ENCODE results near the gene ACVRL1.
"Not testable (repeated sequence)": the region's sequence is repeated elsewhere in the genome, so short reads cannot be mapped to it uniquely, and the experiment has no call there.

Gene ACVRL1

DNA sequence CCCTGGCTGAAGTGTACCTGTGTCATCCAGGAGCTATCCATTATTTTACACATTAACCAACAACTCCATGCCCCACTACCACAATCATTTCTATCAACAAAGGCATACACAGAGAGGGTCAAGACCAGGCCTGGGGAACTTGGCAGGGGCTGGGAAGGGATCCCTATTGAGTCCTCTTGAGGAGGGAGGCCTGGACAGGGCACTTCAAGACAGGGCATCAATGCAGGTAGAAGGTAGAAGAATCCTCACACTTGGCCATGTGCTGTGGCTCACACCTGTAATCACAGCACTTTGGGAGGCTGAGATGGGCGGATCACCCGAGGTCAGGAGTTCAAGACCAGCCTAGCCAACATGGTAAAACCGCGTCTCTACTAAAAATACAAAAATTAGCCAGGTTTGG, 32.8 kb upstream of the ACVRL1 start:
- no peak for DNase-seq

DNA sequence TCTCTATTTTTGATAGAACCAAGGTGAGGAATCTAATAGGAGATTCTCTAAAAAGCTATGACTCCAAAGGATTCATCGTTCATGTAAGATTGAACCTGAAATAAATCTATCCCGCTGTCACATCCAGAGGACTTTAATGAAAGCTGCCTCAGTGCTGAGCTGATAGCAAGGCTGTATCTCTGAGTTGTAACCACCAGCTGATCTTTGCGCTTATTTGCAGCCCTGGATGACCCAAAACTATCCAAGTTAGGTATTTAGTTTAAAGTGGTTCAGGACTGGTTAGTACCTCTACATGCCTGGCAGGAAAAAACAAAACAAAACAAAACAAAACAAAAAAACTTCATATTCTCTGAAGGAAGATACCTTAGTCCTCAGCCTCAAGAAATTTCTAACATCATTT, 28.2 kb upstream of the ACVRL1 start:
- no peak for DNase-seq

DNA sequence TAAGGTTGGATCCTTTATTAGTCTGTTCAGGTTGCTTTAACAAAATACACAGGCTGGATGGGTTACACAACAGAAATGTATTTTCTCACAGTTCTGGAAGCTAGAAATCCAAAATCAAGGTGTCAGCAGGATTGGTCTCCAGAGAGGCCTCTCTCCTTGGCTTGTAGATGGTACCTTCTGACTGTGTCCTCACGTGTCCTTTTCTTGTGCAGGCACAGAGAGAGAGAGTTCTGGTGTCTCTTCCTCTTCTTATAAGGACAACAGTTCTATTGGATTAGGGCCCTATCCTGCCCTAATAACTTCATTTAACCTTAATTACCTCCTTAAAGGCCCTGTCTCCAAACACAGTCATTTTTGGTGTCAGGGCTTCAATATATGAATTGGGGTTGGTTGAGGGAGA, 24.0 kb upstream of the ACVRL1 start:
- no peak for DNase-seq

DNA sequence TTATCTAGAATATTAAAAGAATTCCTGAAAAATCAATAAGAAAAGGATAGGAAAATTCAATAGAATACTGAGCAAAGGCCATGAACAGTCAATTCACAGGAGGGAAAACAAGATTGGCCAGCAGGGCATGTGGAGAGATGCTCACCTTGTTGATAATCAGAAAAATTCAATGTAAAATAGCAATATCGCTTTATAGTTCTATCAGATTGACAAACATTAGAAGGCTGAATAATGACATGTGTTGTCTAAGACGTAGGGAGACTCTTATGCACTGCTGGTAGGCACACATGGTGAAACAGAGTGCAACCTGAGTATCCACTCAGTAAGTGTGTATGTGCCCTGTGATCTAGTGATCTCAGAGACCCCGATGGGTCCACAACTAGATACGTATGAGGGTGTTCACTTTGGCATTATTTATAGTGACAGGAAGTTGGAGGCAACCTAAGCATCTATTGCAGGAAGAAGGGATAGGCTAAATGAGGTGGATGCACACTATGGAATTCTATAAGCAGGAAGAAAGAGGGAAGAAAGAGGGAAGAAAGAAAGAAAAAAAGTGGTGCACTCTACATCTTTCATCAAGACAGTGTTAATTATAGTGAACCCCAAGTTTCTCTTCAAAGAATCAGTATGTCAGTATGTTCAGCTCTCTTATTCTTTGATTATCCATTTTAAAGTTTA, 23.2 kb upstream of the ACVRL1 start:
- no peak for DNase-seq

DNA sequence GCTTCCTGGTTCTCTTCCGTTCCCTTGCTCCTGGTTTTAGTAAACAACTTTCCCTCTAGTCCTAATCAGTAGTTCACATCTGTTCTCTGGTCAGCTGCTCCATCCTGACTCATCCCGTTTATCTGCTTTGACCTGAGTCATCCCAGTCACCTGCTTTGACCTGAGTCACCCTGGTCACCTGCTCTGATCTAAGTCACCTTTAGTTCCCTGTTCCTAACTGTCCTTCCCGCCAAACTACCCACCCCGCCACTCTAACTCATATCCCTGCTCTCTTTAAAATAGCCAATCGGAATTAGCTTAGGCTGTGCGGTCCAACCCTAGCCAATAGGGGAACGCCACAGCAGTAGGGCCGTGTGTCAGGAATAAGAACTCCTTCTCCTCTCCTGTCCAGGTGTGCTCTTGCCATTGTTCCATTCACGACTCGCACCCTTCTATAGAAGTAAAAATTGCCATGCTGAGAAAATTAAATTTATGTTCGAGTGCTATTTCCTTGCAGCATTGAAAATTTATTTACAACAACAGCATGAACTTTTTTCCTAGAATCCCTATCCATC, 22.6 kb upstream of the ACVRL1 start:
- DNase-seq, result no peak

DNA sequence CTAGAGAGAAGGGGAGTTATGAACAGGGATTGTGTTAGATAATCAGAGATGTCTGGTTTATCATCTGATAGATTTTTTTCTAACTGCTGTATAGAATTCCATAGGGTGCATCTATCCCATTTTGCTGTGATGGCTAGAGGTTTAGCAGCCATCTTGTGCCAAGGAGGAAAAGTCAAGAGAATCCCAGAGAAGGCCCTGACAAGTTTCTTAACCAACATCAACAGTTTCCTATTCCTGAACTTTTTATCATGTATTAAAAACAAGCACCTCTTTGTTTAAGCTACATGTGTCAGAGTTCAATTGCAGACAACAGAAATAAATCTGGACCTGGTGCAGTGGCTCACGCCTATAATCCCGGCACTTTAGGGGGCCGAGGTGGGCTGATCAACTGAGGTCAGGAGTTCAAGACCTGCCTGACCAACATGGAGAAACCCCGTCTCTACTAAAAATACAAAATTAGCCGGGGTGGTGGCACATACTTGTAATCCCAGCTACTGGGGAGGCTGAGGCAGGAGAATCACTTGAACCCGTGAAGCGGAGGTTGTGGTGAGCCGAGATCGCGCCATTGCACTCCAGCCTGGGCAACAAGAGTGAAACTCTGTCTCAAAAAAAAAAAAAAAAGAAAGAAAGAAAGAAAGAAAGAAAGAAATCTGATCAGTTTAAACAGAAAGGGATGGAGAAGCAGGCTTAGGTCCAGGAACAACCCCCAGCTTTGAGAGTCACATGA, 21.8 kb upstream of the ACVRL1 start:
- DNase-seq, result not testable (repeated sequence)

DNA sequence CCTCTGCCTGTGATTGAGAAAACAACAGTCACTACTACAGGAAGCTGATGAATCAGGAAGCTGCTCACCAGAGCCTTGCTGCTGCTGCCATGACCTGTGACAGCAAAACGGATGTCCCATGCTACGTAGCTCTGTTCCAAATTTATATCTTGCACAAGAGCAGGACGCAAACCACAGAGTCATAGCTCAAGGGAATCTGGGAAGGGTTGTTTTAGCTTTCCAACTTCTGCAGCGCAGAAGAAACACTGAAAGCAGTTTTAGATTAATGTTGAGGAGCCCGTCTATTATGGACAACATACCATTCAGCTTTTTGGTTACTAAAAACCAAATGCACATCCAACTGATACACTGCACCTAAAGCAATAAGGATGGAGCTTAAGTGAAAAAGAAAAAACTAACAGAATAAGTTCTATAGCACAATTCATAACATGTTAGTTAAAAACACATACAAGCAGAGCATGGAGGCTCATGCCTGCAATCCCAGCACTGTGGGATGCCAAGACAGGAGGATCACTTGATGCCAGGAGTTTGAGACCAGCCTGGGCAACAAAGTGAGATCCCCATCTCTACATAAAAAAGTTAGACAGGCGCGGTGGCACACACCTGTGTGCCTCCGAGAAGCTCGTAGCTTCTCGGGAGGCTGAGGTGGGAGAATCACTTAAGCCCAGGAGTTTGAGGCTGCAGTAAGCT, 21.1 kb upstream of the ACVRL1 start:
- no peak for DNase-seq

DNA sequence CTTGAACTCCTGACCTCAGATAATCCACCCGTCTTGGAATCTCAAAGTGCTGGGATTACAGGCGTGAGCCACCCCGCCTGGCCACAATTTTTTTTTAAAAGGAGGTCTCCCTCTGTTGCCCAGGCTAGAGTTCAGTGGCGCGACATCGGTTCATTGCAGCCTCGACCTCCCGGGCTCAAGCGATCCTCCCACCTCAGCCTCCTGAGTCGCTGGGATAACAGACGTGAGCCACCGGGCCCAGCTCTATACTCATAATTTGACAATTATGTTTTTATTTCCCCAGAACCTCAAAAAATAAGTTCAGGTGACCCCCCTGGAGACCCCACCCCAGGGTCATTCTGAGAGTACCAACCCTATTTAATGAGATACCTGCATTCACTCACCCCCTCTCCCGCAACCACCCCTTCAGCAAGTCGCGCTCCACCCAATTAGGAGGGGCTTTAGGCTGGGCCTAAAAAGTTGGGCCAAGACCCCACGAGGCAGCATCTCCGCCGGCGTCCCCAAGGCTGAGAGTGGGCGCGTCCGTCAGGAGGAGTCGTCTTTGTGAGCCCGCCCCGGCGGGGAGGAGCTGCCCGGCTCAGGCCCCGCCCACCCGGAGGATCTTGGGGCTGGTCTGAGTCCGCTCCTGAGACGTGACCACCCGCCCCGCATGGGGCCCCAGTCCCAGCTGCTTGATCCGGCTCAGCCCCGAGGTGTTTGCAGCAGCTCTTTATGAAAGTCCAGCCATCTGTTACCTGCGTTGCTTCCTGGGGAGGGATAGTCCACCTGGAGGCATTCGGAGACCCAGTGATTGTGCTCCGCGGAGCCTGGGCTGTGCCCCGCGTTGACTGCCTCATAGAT, 19.6 kb upstream of the ACVRL1 start, which contains the start of gene ANKRD33:
Gene ANKRD33 (plus strand): TSS at position 628 of the 840 bp plus-strand sequence. CDS start 84 bp downstream, at position 712.
- DNase-seq, result no peak

DNA sequence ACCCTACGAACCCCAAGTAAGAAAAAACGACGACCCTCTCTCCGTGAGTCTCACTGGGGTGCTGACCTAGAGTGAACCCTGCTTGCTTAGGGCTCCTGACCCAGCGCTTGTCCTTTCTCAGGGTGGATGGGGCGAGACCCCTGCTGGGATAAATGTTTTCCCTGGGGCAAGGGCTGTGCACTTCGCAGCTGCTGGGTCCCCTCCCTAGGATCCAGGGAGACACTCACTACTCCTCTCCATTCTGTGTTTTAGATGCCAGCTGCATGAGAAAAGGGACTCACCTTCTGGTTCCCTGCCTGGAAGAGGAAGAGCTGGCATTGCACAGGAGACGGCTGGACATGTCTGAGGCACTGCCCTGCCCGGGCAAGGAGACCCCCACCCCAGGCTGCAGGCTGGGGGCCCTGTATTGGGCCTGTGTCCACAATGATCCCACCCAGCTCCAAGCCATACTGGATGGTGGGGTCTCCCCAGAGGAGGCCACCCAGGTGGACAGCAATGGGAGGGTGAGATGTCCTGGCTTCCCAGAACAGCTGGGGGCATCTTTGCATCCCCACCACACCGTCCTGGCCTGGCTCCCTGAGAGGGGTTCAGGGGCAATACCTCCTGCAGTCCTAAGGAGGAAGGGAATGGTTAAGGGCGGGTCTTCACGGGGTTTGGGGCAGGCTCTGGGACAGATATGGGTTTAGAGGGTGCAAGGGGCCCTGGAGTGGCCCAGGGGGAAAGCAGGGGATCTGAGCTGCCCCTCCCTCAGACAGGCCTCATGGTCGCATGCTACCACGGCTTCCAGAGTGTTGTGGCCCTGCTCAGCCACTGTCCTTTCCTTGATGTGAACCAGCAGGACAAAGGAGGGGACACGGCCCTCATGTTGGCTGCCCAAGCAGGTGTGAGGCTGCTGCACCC, 18.7 kb upstream of the ACVRL1 start:
- no peak for DNase-seq

DNA sequence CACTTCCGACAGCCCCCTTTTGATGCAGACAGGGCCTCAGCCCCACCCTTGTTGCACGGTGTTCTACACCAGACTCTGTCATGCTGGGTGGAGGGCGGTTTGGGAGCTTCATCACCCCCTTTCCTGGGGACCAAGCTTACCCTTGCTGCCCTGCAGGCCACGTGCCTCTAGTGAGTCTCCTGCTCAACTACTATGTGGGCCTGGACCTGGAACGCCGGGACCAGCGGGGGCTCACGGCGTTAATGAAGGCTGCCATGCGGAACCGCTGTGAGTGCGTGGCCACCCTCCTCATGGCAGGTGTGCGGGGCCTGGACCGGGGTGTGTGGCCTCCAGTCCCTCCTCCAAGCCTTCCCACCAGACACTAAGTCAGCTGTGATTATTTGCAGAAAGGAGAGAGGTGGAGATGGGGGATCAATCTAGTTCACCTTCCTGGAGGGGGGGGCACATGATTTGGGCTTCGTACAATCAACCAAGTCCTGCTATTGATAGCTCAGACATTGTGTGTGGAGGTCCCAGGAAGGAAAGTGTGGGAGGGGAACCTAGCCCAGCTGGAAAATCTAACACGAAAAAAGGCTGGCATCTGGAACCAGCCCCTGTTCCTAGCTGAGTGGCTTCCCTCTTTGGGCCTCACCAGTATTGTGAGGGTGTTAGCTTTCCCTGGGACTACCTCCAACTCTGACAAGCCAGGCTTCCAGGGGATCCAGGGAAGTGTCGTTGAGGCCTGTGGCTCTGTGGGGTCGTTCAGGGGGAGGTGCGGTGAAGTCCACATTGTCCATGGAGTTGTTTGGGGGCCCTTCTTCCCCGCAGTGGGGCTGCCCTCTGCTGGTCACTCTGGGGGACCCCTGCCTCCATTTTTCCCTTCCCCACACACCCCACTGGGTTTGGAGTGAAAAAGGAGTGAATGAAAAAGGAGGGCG, 17.8 kb upstream of the ACVRL1 start:
- no peak for DNase-seq

DNA sequence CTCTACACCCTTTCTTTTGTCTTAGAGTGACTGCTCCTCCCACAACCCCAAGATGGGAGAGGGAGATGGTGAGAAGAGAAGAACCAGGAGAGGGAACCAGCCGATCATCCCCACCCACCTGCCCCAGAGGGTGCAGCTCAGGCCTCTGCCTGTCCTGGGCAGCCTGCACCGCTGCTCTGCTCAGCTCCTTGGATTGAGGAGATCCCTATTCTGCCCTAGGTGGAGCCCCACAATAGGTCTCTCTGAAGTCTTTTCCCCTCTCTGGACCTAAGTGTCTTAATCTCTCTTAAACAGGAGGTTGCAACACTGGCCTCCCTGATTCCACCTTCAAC, 17.2 kb upstream of the ACVRL1 start:
- DNase-seq, result no peak

DNA sequence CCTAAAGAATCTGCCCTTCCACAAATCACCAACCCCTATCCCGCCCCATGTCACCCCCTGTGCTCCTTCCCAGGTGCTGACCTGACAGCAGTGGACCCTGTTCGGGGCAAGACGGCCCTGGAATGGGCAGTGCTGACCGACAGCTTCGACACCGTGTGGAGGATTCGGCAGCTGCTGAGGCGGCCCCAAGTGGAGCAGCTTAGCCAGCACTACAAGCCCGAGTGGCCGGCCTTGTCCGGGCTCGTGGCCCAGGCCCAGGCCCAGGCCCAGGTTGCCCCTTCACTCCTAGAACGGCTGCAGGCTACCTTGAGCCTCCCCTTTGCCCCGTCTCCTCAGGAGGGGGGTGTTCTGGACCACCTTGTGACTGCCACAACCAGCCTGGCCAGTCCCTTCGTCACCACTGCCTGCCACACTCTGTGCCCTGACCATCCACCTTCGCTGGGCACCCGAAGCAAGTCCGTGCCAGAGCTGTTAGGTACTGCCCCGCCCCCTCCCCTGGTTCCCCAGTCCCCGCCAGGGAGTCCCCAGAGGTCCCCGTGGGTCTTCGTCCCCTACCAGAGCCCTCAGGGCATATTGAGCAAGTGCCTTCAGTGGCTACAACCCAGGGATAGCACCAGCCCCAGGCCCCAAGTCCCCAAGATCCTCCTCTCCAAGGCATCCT, 16.7 kb upstream of the ACVRL1 start:
- DNase-seq, result no peak

DNA sequence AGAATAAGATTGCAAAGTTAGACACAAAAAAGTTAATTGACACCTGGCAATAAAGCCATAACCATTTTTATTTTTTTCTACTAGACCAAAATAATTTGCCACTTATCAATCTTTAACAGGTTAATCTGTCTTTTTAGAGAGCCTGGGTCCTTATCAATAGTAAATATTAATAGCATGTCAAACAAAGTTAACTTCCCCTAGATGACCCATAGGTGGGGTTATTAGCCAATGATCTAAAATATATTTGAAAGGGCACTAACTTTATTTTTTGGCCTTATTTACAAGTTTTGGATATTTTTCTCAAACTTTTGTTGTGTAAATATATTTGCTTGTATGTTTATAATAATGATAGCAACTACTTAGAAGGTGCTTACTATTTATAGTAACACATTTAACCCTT, 15.5 kb upstream of the ACVRL1 start:
- no peak for DNase-seq

DNA sequence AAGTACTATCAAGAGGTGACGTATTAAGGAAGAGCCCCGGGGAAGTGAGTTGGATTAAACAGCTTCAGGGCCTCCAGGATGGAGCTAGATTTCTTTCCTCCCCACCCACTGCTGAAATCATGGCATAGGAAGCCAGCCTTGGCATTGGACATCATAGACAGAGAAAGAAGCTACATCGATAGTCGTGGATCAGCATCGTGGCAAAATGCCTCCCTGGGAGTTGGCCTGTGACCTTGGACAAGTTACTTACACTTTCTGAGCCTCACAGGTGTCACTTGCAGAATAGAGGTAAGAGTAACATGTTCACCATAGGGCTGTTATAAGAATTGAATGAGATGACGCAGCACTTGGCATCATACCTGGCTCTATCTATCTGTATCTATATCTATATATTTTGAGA, 13.5 kb upstream of the ACVRL1 start:
- DNase-seq, result no peak

DNA sequence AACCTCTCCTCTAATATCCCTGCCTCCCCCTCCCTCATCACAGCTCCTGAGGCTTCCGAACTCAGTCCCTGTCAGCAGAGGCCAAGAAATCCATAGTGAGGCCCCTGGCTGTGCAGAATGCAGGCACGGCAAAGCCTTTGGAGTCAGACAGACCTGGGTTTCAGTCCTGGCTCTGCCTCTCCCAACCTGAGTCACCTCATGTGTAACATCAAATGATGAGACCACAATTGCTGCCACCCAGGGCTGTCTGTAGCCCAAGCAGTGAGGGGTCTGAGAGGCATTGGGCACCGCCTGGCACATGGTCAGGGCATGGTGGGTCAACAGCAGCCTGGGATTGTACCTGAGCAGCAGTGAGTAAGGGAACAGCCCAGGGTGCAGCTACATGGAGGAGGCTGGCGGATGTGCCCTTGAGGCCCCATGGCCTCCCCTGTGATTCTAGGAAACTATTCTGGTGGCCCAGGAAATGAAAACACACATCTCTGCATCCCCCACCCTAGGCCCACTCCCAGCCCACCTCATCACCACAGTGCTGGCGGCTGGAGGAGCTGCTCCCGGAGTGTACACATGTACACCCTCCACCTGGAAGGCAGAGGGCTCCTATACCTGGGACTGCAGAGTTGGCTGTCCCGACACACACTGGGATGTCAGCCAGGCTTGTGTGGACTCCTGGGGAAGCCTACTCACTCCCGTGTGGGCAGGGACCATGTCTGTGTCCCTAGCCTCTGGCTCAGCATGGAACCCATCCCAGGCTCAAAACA, 11.7 kb upstream of the ACVRL1 start:
- DNase-seq, result no peak

DNA sequence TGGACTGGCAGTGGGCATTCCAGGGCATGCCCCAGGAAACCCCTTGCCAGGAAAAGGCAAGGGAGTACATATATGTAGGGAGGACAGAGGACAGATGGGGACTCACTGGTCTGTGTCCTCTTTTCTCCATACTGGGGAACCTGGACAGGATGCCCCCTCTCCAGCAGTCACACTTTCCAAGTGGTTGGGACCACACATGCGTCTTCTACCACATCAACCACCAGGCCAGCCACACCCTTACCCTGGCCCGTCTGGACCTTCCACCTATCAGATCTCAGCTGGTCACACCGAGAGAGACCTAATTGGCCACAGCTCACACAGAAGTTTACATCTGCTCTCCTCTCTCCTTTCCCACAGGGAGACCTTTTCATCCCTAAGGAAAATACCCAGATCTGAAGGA, 11.1 kb upstream of the ACVRL1 start:
- no peak for DNase-seq

DNA sequence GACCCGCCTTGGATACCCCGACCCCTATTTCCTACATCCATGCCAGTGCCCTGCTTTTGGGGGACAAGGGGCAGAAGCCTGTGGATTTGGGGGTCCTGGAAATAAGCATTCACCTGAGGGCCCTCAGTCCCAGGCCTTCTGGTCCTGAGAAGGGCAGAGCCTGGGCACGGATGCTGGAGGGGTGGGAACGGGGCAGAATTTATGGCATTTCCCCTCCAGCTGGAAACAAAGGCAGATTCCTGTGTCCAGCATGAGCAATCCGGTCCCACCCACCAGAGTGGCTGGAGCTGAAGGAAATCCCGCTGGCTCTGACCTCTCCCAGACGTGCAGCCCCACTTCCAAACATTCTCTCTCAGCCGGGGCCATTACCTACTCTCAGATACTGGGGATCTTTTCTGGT, 10.1 kb upstream of the ACVRL1 start:
- DNase-seq, result no peak

DNA sequence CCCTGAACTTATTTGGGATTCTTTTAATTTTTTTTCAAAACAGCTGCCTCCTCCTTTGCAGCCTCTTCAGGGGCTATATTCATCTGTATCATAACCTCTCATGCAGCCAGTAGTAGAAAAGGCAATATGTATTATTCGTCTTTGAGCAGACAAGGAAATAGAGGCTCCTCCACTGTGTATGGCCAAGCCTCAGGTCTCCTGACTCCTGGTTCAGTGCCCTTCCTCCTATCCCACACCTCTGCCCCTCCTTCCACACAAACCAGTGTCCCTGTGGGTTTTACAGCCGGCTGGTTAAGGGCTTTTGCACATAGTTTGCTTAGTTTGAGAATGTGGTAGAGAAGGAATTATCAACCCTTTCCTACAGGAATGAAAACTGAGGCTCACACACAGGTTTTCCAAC, 8.8 kb upstream of the ACVRL1 start:
- no peak for DNase-seq

DNA sequence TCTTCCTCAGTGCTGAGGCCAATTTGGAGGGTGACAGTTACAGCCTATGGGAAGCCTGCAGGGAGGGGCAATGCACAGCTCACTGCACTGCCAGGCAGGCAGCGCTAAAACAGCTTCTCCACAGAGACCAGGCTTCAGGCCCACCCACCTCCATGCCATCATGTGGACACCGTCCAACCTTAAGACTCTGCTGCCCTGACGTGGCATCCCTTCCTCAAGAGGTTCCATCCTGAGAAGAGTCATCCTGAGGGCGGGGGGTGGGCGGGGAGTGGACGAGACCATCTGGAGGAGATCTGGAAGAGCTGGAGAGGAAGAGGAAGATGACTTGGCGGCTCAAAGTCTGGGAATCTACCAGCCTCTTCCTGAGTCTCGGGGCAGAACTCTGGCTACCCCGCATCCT, 8.4 kb upstream of the ACVRL1 start:
- DNase-seq, result no peak
